ENCODE measurements around the gene IL17RB.

DNA sequence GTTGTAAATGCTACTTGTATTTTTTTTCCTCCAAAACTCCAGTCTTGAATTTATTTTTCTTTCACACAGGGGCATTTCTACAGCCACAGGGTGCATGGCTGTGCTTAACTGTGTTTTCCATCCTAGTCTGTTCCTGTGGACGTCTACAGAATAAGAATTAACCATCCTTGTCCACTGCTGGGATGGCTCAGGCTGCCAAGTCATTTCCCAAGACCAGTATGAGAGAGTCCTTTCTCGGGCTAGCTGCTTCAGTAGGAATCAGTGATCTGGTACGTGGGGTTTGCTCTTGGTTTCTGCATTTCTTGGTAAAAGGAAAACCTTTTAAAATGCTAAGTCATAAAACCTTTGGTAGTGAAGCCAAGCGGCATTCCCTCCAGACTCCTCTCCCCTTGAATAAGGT, 29.9 kb upstream of the IL17RB start:
- TF ChIP-seq GATA2 (IDR thresholded peaks at IDR 0.05; ENCODE audit: low read depth, low read length) (no peak), GATA3 (IDR thresholded peaks at IDR 0.05; ENCODE audit: low read depth, low read length) (no peak)
